Measurements from ENCODE around the gene UPP2. TPM values are rescaled to one million over a fixed set of nuclear protein-coding genes. Genes with fewer than 3 reads are reported as not detected.

Gene UPP2
- polyA plus RNA-seq, 1 donor = 0.11 TPM

- DNase-seq (ENCODE audit: low read depth) = no peak
These were observed 38.5 kb downstream of the UPP2 start for GRCh38 chr2:158140201-158140600.

- DNase-seq (ENCODE audit: low read depth) = no peak
These were observed 40.5 kb downstream of the UPP2 start for GRCh38 chr2:158142165-158142564.

- DNase-seq (ENCODE audit: low read depth) = no peak
These were observed 41.1 kb downstream of the UPP2 start for GRCh38 chr2:158142568-158143332.

- DNase-seq (ENCODE audit: low read depth) = no peak
These were observed 42.2 kb downstream of the UPP2 start for GRCh38 chr2:158143703-158144360.

GRCh38 chr2:158144914-158145625 is 43.4 kb downstream of the UPP2 start:
- DNase-seq (ENCODE audit: low read depth) = no peak

- DNase-seq (ENCODE audit: low read depth) = no peak
These were observed 51.8 kb downstream of the UPP2 start for GRCh38 chr2:158153270-158154015.

- DNase-seq (ENCODE audit: low read depth) = no peak
These were observed 52.9 kb downstream of the UPP2 start for GRCh38 chr2:158154596-158154995.

GRCh38 chr2:158172719-158173118 is 71.0 kb downstream of the UPP2 start:
- DNase-seq (ENCODE audit: low read depth) = no peak

- DNase-seq (ENCODE audit: low read depth) = no peak
These were observed 72.8 kb downstream of the UPP2 start for GRCh38 chr2:158174495-158174894.

GRCh38 chr2:158174956-158175355 is 73.3 kb downstream of the UPP2 start:
- DNase-seq (ENCODE audit: low read depth) = no peak

- DNase-seq (ENCODE audit: low read depth) = no peak
These were observed 77.0 kb downstream of the UPP2 start for GRCh38 chr2:158178646-158179045.

GRCh38 chr2:158179660-158180059 is 78.0 kb downstream of the UPP2 start:
- no peak for DNase-seq (ENCODE audit: low read depth)

- DNase-seq (ENCODE audit: low read depth) = no peak
These were observed 79.5 kb downstream of the UPP2 start for GRCh38 chr2:158181171-158181570.

GRCh38 chr2:158182676-158183295 is 81.1 kb downstream of the UPP2 start:
- DNase-seq (ENCODE audit: low read depth) = no peak

GRCh38 chr2:158184001-158184400 is 82.3 kb downstream of the UPP2 start:
- DNase-seq (ENCODE audit: low read depth) = no peak

GRCh38 chr2:158184556-158185343 is 83.1 kb downstream of the UPP2 start:
- DNase-seq (ENCODE audit: low read depth) = no peak
